RCC 7860 (cell line): Measurements from ENCODE around the gene SLC9A6.
"Not testable (repeated sequence)": the region's sequence is repeated elsewhere in the genome, so short reads cannot be mapped to it uniquely, and the experiment has no call there.

Source experiments
- DNase-seq: peaks from one replicate; pipeline ENCODE4 v3.0.0-alpha.2; 2015; ENCODE audit warnings: low spot score
- FAIRE-seq: peaks from 2 replicates; lab custom pipeline; 2012; peaks lifted over from hg19 to GRCh38; lab: Jason Lieb, UNC

SLC9A6 gene

GRCh38 chrX:136061286-136061685 is 76.1 kb downstream of the SLC9A6 start:
- no peak for DNase-seq
- FAIRE-seq: no peak

- no peak for DNase-seq
- no peak for FAIRE-seq
Observed at GRCh38 chrX:136061696-136062095, 76.5 kb downstream of the SLC9A6 start.

- no peak for FAIRE-seq
- DNase-seq: no peak
Observed at GRCh38 chrX:136063340-136064079, 78.3 kb downstream of the SLC9A6 start.

- DNase-seq (no peak), FAIRE-seq (no peak)
Observed at GRCh38 chrX:136064661-136065043, 79.4 kb downstream of the SLC9A6 start.

- FAIRE-seq: no peak
- no peak for DNase-seq
Observed at GRCh38 chrX:136065044-136065671, 79.9 kb downstream of the SLC9A6 start.

- no peak for DNase-seq
- no peak for FAIRE-seq
Observed at GRCh38 chrX:136067097-136067496, 81.9 kb downstream of the SLC9A6 start.

- FAIRE-seq: no peak
- no peak for DNase-seq
Observed at GRCh38 chrX:136067966-136068365, 82.7 kb downstream of the SLC9A6 start.

GRCh38 chrX:136076942-136077341 is 91.7 kb downstream of the SLC9A6 start:
- FAIRE-seq: no peak
- no peak for DNase-seq

GRCh38 chrX:136080766-136081165 is 95.5 kb downstream of the SLC9A6 start:
- DNase-seq: no peak
- FAIRE-seq: no peak

- no peak for DNase-seq
- FAIRE-seq: peak; percentile 32
Observed at GRCh38 chrX:136086521-136086920, 101.3 kb downstream of the SLC9A6 start.

GRCh38 chrX:136091898-136092297 is 106.7 kb downstream of the SLC9A6 start:
- FAIRE-seq, DNase-seq: not testable (repeated sequence)

- FAIRE-seq: no peak
- no peak for DNase-seq
Observed at GRCh38 chrX:136094962-136095361, 109.7 kb downstream of the SLC9A6 start.
